Left lung (tissue), 10 donors: Measurements from ENCODE around the gene BCOR. TPM values are rescaled to one million over a fixed set of nuclear protein-coding genes. Genes with fewer than 3 reads are reported as not detected.

ENCODE experiments used
- ATAC-seq: fragments of 200-7000 bp; cut with Tn5 transposase; one replicate; pipeline ENCODE4 v1.9.1; 2020; ENCODE audit warnings: moderate library complexity
- DNase-seq, 4 donors: peaks; one replicate each; pipeline ENCODE4 v3.0.0-alpha.2; 2013 to 2020
- H3K27ac ChIP-seq, 2 donors: fragments of 200-600 bp; sonication (generic) in 1 of 2; one replicate each; pipeline versions ENCODE4 v1.5.0 to v1.8.0; 2020 to 2021
- H3K27me3 ChIP-seq, 2 donors: fragments of 200-600 bp; sonication (generic) in 1 of 2; one replicate each; pipeline versions ENCODE4 v1.5.0 to v1.8.0; 2020 to 2021
- H3K36me3 ChIP-seq, 2 donors: fragments of 200-600 bp; sonication (generic) in 1 of 2; one replicate each; pipeline versions ENCODE4 v1.5.0 to v1.8.0; 2020 to 2021
- H3K4me1 ChIP-seq, 2 donors: fragments of 200-600 bp; one replicate each; pipeline ENCODE4 v1.8.0; 2021
- H3K4me3 ChIP-seq, 2 donors: fragments of 200-600 bp; sonication (generic) in 1 of 2; one replicate each; pipeline versions ENCODE4 v1.5.0 to v1.8.0; 2020 to 2021; ENCODE audit warnings: mild to moderate bottlenecking in 1 of 2
- H3K9me3 ChIP-seq, 2 donors: fragments of 200-600 bp; sonication (generic) in 1 of 2; one replicate each; pipeline versions ENCODE4 v1.5.0 to v1.8.0; 2020 to 2021
- CTCF ChIP-seq, 2 donors: fragments of 200-600 bp; sonication (generic) in 1 of 2; IDR thresholded peaks; one replicate each; pipeline versions ENCODE4 v1.5.0 to v1.8.0; 2021; ENCODE audit warnings: antibody characterized with exemption in 2 of 2
- intact Hi-C, 2 donors: fragments of 100-400 bp; cut with DNase I; formaldehyde crosslinking; loops; one replicate each; pipeline versions ENCODE4 v1.11.2 to v1.14.2; 2022
- polyA plus RNA-seq, 6 donors: library from polyadenylated mRNA; unstranded; fragments of 120-200 nt; gene quantifications; one replicate each; pipeline ENCODE4 v1.2.1, GENCODE V29; 2013; ENCODE audit not compliant: insufficient read length in 6 of 6
- total RNA-seq, 2 donors: library from RNA; stranded (reverse); fragmentation: NEBNext Ultra II Directional; extraction: Animal tissue kit (Norgen Biotek cat#: 25700); gene quantifications; one replicate each; pipeline ENCODE4 v1.2.1, GENCODE V29; 2021
- donor health status: DM: no; HTN: yes; CAD: no.
- donor health status: DM: no; HTN: no; CAD: no.

BCOR gene
- total and polyA plus RNA-seq, 8 donors = 19.0 to 65.1 (median 60.9) TPM

DNA sequence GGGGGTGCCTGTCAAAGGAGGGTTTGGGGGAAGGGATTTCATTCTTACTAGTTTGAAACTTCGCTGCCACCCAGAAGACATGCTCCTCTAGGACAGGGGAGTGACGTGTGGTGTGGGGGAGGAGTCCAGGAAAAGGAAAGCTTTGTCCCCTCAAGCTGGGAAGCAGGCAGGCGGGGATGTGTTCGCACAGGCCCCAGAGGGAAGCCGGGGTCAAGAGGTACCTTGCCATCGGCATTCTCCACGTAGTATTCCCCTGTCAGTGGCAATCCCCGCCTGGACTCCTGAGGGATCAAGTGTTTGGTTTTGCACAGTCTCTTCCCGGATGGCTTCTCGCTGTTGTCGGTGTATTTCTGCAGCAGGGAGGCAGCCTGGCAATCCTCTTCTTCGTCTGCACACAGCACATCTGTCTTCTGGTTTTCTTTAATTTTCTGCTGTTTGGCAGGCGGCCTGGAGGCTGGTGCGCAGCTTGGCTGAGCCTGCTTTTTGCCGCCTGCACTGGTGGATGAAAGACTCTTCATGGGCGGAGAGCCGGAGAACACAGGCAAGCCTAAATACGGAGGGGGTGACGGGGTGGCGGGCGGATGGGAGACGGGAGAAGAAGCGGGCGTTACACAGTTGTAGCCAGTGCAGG lies 35.1 kb downstream of the BCOR start:
- ATAC-seq = no peak
- TF ChIP-seq CTCF (IDR thresholded peaks at IDR 0.05) = no peak
- Histone ChIP-seq H3K36me3 (peaks cover 0 to 42% of the 10 kb centered on the region in 2 donors), H3K4me1 (no peaks in the 10 kb centered on the region), H3K9me3 (no peaks in the 10 kb centered on the region), H3K4me3 (no peak overlapping the region), H3K27ac (no peak overlapping the region), H3K27me3 (no peaks in the 10 kb centered on the region)
- intact Hi-C loops = no loop called here
- DNase-seq = no peak

DNA sequence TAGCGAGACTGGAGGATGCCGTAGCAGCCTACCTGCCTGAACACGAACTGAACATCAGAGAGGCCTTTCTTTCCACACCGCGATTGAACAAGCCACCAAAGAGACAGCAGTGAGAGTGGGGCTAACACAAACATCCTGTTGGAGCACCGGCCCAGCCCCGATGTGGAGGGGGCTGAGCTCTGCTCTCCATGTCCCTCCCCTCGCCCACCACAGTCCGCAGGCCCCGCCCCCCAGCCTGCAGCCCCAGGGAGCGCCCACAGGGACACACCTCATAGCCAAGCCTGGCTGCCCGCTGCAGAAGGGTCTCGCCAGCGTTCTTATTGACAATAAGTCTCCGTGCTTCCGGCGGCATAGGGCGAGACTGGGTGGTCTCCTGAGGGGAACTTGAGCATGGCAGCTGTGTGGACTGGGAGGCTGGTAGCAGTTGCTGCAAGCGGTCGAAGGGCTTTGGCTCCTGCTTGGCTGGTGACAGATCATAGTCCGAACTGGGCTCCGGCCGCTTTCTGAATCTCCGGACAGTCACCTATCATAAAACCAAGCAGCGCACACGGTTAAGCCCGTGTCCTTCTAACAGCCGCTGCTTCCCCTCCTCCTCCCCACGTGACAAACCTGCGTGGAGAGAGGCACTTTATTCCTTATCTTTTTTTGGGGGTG lies 35.8 kb downstream of the BCOR start:
- H3K36me3 ChIP-seq = peaks cover 0 to 48% of the 10 kb centered on the region in 2 donors

GRCh38 chrX:40061005-40061404 lies 36.8 kb downstream of the BCOR start:
- Histone ChIP-seq H3K4me3 (no peak overlapping the region), H3K9me3 (no peaks in the 10 kb centered on the region), H3K36me3 (peaks cover 0 to 56% of the 10 kb centered on the region in 2 donors), H3K4me1 (no peaks in the 10 kb centered on the region), H3K27me3 (no peaks in the 10 kb centered on the region), H3K27ac (no peak overlapping the region)
- no peak for TF ChIP-seq CTCF (IDR thresholded peaks at IDR 0.05)
- intact Hi-C loops = no loop called here
- DNase-seq = no peak
- no peak for ATAC-seq

More for the DNA sequence above, 35.8 kb downstream of the BCOR start:
- intact Hi-C loops = no loop called here
- Histone ChIP-seq H3K4me3 (no peak overlapping the region), H3K27ac (no peak overlapping the region), H3K27me3 (no peaks in the 10 kb centered on the region), H3K4me1 (no peaks in the 10 kb centered on the region), H3K9me3 (no peaks in the 10 kb centered on the region)
- ATAC-seq (no peak), DNase-seq (no peak)
- TF ChIP-seq CTCF (IDR thresholded peaks at IDR 0.05) = no peak

DNA sequence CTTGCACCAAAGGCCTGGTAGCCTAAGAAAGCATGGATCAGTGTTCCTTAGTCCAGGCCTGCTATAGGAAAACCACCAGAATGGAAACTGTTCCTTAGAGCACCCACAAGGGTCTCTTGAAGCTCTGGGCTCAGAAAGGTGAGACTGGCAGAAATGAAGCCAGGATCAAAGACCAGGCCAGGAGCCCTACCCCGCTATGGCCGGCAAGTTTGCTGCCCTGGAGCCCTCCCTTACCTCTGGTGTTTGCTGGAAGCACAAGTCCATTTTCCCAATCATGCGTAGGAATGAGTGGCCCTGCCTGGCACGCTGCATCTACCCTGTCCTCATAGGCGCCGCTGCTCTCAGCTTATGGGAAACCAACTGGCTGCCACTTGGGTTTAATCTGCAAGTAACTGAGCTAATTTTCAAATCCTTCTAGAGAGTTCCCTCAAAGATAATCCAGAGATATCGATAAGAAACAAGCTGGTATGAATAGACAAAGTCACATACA lies 37.4 kb downstream of the BCOR start:
- H3K4me3 ChIP-seq = no peak overlapping the region
- intact Hi-C loops = no loop called here
- DNase-seq = no peak
- ATAC-seq = no peak
- TF ChIP-seq CTCF (IDR thresholded peaks at IDR 0.05) = no peak
- H3K27ac ChIP-seq = no peak overlapping the region
- no peaks in the 10 kb centered on the region for H3K9me3 ChIP-seq
- H3K36me3 ChIP-seq = peaks cover 0 to 62% of the 10 kb centered on the region in 2 donors
- no peaks in the 10 kb centered on the region for H3K4me1 ChIP-seq
- H3K27me3 ChIP-seq = no peaks in the 10 kb centered on the region

DNA sequence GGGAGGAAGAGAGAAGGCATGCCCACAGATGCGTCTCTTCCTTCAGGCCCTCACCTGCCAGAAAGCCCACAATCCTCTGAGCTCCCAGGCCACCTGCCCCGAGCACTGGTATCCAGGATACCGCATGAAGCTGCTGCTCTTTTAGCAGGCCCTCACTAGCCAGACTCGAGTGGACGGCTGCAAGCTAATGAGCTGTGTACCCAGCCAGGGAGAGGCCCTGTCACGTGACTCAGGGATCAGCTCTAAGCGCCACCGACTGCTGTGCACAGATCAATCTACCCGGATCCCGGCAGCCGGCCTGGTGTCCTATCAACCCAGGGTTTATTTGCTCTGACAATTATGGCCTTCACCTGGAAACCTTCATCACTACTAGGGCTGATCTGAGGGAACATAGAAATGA lies 39.0 kb downstream of the BCOR start:
- no peak overlapping the region for H3K4me3 ChIP-seq
- H3K9me3 ChIP-seq = no peaks in the 10 kb centered on the region
- no peaks in the 10 kb centered on the region for H3K27me3 ChIP-seq
- H3K27ac ChIP-seq = no peak overlapping the region
- no peak for TF ChIP-seq CTCF (IDR thresholded peaks at IDR 0.05)
- no peaks in the 10 kb centered on the region for H3K4me1 ChIP-seq
- peak; percentile 81 for ATAC-seq
- peak in 1 of 4 donors; percentile 57 for DNase-seq
- H3K36me3 ChIP-seq = peaks cover 0 to 72% of the 10 kb centered on the region in 2 donors
- intact Hi-C loops = no loop called here
